Breast epithelium (tissue), 3 donors: ENCODE data around the gene GLIPR2.

Experiments used
- POLR2A ChIP-seq: fragments of 450-650 bp; IDR thresholded peaks from one replicate; pipeline ENCODE4 v1.6.1; 2016; ENCODE audit warnings: antibody characterized with exemption, mild to moderate bottlenecking, moderate library complexity
- TF ChIP-seq, protein P1 (sequence below), 3 donors: fragments of 450-650 bp; IDR thresholded peaks; one replicate each; pipeline ENCODE4 v1.5.1; 2016 to 2017; ENCODE audit warnings: antibody characterized with exemption in 3 of 3, mild to moderate bottlenecking in 3 of 3, moderate library complexity in 3 of 3

DNA sequence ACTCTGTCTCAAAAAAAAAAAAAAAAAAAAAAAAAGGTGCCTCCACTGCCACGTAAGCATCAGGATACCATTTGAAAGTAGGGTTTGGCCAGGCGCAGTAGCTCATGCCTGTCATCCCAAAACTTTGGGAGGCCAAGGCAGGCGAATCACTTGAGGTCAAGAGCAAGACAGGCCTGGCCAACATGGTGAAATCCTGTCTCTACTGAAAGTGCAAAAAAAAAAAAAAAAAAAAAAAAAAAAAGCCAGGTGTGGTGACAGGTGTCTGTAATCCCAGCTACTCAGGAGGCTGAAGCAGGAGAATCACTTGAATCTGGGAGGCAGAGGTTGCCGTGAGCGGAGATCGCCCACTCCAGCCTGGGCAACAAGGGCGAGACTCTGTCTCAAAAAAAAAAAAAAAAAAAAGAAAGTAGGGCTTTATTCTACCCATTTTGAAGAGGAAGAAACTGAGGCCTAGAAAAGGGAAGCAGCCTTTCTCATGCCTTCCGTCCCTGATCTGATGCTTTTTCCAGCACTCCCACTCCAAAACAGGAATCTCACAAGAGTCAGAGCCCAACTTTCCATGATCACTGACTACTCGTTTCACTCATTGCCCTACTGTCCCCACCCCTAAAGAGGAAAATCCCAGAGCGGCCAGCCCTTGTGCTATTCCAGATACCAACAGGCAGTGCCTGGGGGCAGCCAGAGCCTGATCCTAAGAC lies 16.4 kb downstream of the GLIPR2 start:
- TF ChIP-seq, protein P1, sequence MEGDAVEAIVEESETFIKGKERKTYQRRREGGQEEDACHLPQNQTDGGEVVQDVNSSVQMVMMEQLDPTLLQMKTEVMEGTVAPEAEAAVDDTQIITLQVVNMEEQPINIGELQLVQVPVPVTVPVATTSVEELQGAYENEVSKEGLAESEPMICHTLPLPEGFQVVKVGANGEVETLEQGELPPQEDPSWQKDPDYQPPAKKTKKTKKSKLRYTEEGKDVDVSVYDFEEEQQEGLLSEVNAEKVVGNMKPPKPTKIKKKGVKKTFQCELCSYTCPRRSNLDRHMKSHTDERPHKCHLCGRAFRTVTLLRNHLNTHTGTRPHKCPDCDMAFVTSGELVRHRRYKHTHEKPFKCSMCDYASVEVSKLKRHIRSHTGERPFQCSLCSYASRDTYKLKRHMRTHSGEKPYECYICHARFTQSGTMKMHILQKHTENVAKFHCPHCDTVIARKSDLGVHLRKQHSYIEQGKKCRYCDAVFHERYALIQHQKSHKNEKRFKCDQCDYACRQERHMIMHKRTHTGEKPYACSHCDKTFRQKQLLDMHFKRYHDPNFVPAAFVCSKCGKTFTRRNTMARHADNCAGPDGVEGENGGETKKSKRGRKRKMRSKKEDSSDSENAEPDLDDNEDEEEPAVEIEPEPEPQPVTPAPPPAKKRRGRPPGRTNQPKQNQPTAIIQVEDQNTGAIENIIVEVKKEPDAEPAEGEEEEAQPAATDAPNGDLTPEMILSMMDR (IDR thresholded peaks at IDR 0.05) = no peak
- no peak for TF ChIP-seq POLR2A
